GM12878 (cell line): ENCODE results near the gene PRAMEF7.
"Not testable (repeated sequence)": the region's sequence is repeated elsewhere in the genome, so short reads cannot be mapped to it uniquely, and the experiment has no call there.

Experiments used
- FOXM1 ChIP-seq: IDR thresholded peaks from 2 replicates; pipeline ENCODE4 v1.6.1; 2012; ENCODE audit warnings: low read depth, mild to moderate bottlenecking, inconsistent platforms, low read length, moderate library complexity
- RAD21 ChIP-seq: IDR thresholded peaks from 2 replicates; pipeline ENCODE4 v1.6.1; 2011; ENCODE audit warnings: mild to moderate bottlenecking, low read depth, low read length, moderate library complexity; ENCODE audit not compliant: insufficient read depth

DNA sequence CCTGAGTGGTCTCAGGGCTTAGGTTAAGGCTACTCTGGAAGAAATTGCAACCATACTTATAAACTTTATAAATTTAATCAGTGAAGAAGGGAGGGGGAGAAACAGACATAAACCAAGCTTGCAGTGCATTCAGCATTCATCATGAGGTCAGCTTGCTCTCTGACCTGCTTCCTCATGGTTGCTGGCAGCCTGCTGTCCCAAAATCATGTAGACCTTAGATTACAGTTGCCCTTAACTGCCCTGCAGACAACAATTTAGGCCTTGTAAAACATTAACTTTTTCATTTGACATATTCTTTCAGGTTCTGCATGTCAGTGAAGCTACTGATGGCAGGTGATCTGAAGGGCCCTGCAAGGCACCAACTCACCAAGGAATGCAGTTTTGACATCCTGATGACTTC, 17.2 kb upstream of the PRAMEF7 start:
- not testable (repeated sequence) for TF ChIP-seq FOXM1, RAD21
